ENCODE measurements around the gene RNF31. TPM values are rescaled to one million over a fixed set of nuclear protein-coding genes. Genes with fewer than 3 reads are reported as not detected.

The RNF31 gene
- total and polyA plus RNA-seq, 2 of the 13 experiments (the other 11 are each of a cell fraction or from before 2014, with no cell fraction given): 48.2 to 86.8 TPM

DNA sequence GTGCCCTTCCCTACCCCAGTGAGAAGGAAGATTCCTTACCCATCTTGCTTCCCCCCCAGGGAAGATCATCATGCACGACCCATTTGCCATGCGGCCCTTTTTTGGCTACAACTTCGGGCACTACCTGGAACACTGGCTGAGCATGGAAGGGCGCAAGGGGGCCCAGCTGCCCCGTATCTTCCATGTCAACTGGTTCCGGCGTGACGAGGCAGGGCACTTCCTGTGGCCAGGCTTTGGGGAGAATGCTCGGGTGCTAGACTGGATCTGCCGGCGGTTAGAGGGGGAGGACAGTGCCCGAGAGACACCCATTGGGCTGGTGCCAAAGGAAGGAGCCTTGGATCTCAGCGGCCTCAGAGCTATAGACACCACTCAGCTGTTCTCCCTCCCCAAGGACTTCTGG, 43.8 kb upstream of the RNF31 start:
- H3K4me1 ChIP-seq (ENCODE audit: insufficient read depth, low read length): peaks cover 53% of the 10 kb centered on the region
- ATAC-seq: no peak
- no peaks in the 10 kb centered on the region for H4K20me1 ChIP-seq (ENCODE audit: insufficient read depth, low read length)
- H3K9me3 ChIP-seq (ENCODE audit: low read length): no peaks in the 10 kb centered on the region; the same call in 1 of the 2 replicates
- intact Hi-C loops (cut with micrococcal nuclease; ENCODE audit: unreplicated experiment): no loop called here
- ChIA-PET POLR2A (interaction anchor here (0.8 to 11.8 kb wide), 8 partner anchors 8 to 97 kb away, joined by 3 to 594 read pairs (median 14); partner anchors contain the start of genes DCAF11, EMC9, IRF9 and NRL), CTCF (ENCODE audit: low intra/inter-chr PET ratio, low total read pairs) (no interaction called here)
- WGBS (ENCODE audit: low lambda C conversion rate): 97% methylated on average over 13 of the region's 13 CpGs
- no peak overlapping the region for H3K27ac ChIP-seq (ENCODE audit: extremely low read length, insufficient read depth, low read length)
- in situ Hi-C loops (cut with HindIII; ENCODE audit: extremely low pct_ligation_motif_present, low pct_unique_long_range_greater_than_20kb): loop anchor here (25.0 kb wide), 1 partner anchor 1516 kb away; the partner anchor contains the start of genes ABHD4 and DAD1
- no peak overlapping the region for H3K9ac ChIP-seq (ENCODE audit: insufficient read depth, low read depth, low read length)
- H3K36me3 ChIP-seq (replicated peaks in 1 of 2; ENCODE audit: control insufficient read depth in 1 of 2, insufficient read depth in 2 of 2, low read length in 2 of 2): peaks cover 34 to 50% of the 10 kb centered on the region in 2 experiments
- no peak for FAIRE-seq
- BruUV-seq (replicated peaks): no TSS peak
- H3K27me3 ChIP-seq (ENCODE audit: control insufficient read depth in 1 of 2, insufficient read depth in 2 of 2, low read length in 2 of 2): no peaks in the 10 kb centered on the region
- peaks cover 4% of the 10 kb centered on the region for H3K79me2 ChIP-seq (ENCODE audit: insufficient read depth, low read length)
- no peak overlapping the region for H3K4me2 ChIP-seq (ENCODE audit: low read depth, low read length)
- no peak for DNase-seq (ENCODE audit: low spot score)
- H2AFZ ChIP-seq (ENCODE audit: low read length): no peak overlapping the region
- H3K4me3 ChIP-seq (replicated peaks in 1 of 3; ENCODE audit: insufficient read depth in 1 of 3, low read depth in 2 of 3, low read length in 3 of 3): no peak overlapping the region
- TF ChIP-seq, protein P1, sequence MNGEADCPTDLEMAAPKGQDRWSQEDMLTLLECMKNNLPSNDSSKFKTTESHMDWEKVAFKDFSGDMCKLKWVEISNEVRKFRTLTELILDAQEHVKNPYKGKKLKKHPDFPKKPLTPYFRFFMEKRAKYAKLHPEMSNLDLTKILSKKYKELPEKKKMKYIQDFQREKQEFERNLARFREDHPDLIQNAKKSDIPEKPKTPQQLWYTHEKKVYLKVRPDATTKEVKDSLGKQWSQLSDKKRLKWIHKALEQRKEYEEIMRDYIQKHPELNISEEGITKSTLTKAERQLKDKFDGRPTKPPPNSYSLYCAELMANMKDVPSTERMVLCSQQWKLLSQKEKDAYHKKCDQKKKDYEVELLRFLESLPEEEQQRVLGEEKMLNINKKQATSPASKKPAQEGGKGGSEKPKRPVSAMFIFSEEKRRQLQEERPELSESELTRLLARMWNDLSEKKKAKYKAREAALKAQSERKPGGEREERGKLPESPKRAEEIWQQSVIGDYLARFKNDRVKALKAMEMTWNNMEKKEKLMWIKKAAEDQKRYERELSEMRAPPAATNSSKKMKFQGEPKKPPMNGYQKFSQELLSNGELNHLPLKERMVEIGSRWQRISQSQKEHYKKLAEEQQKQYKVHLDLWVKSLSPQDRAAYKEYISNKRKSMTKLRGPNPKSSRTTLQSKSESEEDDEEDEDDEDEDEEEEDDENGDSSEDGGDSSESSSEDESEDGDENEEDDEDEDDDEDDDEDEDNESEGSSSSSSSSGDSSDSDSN (CRISPR knock-in tag; IDR thresholded peaks at IDR 0.05): 0 out of 2 replicates have a peak, but pooled peaks have one; percentile 41
- no peak for TF ChIP-seq MBD4 (IDR thresholded peaks at IDR 0.05; ENCODE audit: borderline replicate concordance, low read length)
- TF ChIP-seq HOXA5 (CRISPR knock-in tag; IDR thresholded peaks at IDR 0.05): no peak
- TF ChIP-seq, protein P2, sequence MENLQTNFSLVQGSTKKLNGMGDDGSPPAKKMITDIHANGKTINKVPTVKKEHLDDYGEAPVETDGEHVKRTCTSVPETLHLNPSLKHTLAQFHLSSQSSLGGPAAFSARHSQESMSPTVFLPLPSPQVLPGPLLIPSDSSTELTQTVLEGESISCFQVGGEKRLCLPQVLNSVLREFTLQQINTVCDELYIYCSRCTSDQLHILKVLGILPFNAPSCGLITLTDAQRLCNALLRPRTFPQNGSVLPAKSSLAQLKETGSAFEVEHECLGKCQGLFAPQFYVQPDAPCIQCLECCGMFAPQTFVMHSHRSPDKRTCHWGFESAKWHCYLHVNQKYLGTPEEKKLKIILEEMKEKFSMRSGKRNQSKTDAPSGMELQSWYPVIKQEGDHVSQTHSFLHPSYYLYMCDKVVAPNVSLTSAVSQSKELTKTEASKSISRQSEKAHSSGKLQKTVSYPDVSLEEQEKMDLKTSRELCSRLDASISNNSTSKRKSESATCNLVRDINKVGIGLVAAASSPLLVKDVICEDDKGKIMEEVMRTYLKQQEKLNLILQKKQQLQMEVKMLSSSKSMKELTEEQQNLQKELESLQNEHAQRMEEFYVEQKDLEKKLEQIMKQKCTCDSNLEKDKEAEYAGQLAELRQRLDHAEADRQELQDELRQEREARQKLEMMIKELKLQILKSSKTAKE (CRISPR knock-in tag; IDR thresholded peaks at IDR 0.05; ENCODE audit: borderline replicate concordance): no peak
- TF ChIP-seq, protein P3, sequence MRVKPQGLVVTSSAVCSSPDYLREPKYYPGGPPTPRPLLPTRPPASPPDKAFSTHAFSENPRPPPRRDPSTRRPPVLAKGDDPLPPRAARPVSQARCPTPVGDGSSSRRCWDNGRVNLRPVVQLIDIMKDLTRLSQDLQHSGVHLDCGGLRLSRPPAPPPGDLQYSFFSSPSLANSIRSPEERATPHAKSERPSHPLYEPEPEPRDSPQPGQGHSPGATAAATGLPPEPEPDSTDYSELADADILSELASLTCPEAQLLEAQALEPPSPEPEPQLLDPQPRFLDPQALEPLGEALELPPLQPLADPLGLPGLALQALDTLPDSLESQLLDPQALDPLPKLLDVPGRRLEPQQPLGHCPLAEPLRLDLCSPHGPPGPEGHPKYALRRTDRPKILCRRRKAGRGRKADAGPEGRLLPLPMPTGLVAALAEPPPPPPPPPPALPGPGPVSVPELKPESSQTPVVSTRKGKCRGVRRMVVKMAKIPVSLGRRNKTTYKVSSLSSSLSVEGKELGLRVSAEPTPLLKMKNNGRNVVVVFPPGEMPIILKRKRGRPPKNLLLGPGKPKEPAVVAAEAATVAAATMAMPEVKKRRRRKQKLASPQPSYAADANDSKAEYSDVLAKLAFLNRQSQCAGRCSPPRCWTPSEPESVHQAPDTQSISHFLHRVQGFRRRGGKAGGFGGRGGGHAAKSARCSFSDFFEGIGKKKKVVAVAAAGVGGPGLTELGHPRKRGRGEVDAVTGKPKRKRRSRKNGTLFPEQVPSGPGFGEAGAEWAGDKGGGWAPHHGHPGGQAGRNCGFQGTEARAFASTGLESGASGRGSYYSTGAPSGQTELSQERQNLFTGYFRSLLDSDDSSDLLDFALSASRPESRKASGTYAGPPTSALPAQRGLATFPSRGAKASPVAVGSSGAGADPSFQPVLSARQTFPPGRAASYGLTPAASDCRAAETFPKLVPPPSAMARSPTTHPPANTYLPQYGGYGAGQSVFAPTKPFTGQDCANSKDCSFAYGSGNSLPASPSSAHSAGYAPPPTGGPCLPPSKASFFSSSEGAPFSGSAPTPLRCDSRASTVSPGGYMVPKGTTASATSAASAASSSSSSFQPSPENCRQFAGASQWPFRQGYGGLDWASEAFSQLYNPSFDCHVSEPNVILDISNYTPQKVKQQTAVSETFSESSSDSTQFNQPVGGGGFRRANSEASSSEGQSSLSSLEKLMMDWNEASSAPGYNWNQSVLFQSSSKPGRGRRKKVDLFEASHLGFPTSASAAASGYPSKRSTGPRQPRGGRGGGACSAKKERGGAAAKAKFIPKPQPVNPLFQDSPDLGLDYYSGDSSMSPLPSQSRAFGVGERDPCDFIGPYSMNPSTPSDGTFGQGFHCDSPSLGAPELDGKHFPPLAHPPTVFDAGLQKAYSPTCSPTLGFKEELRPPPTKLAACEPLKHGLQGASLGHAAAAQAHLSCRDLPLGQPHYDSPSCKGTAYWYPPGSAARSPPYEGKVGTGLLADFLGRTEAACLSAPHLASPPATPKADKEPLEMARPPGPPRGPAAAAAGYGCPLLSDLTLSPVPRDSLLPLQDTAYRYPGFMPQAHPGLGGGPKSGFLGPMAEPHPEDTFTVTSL (CRISPR knock-in tag; IDR thresholded peaks at IDR 0.05; ENCODE audit: borderline replicate concordance): no peak
- no peak for TF ChIP-seq RXRB (CRISPR knock-in tag; IDR thresholded peaks at IDR 0.05; ENCODE audit: borderline replicate concordance)
- TF ChIP-seq GMEB1 (CRISPR knock-in tag; IDR thresholded peaks at IDR 0.05; ENCODE audit: borderline replicate concordance): no peak
- TF ChIP-seq AKAP8 (CRISPR knock-in tag; IDR thresholded peaks at IDR 0.05): 0 out of 2 replicates have a peak, but pooled peaks have one; percentile 1
- no peak for TF ChIP-seq MXD4 (CRISPR knock-in tag; IDR thresholded peaks at IDR 0.05)
- no peak for TF ChIP-seq EZH2 (conservative IDR thresholded peaks at IDR 0.05; ENCODE audit: low read depth, low read length)
- TF ChIP-seq ZNF891 (CRISPR knock-in tag; IDR thresholded peaks at IDR 0.05): peak; percentile 57; the same call in 1 of the 2 replicates
- no peak for TF ChIP-seq EEA1 (CRISPR knock-in tag; IDR thresholded peaks at IDR 0.05; ENCODE audit: borderline replicate concordance)

Data from HepG2 (cell line).